ENCODE measurements around the gene USP49.

Gene USP49

DNA sequence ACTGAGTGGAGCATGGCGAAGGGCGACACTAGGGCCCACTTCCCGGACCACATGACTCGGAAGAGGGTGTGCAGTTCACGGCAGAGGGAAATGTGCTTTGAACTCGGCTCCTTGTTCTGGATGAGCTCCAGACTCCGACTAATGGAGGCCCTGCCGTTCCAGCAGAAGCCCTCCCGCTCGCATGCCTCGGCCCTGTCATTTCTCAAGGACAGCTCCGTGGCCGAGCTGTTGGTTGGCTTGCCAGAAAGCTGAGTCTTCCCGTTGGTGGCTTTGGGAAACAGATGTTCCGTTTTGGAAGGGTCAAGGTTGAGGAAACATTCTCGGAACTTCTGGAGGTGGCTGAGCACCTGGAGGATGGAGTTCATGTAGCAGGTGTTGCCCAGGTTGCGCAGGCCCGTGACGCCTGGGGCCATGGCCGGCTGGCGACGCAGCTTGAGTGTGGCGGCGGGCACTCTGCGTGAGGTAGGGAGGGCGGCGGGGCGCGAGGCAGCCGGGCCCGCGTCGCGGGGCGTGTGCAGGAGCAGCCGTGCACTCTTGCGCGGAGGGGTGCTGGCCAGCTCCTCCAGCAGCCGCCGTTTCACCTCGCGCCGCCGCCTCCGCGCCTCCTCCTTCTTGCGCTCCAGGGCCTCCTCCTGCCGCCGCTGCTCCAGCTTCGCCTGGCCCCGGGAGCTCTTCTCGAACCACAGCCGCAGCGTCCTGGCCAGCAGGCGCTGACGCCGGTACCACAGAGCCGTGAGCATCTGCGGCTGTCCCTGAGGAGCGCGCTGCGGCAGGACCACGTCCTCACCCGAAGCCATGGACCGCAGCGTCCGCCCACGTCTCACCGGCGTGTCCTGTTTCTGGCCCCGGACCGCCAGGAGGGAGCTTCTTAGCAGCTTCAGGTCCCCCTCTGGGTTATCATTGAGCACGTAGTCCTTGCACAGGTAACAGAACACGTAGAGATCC is 89.1 kb downstream of the USP49 start:
- Histone ChIP-seq H3K9me3 (ENCODE audit: control insufficient read depth, insufficient read depth, low read depth, low read length) (no peaks in the 10 kb centered on the region), H3K9ac (ENCODE audit: low read length) (no peak overlapping the region), H3K27ac (ENCODE audit: low read depth, low read length) (no peak overlapping the region), H3K4me3 (ENCODE audit: low read depth, low read length) (no peak overlapping the region), H3K36me3 (ENCODE audit: control insufficient read depth, insufficient read depth, low read length) (peaks cover 16% of the 10 kb centered on the region; the same call in 1 of the 2 replicates), H3K27me3 (ENCODE audit: control insufficient read depth, insufficient read depth, low read length) (no peaks in the 10 kb centered on the region), H3K4me1 (ENCODE audit: control insufficient read depth, insufficient read depth, low read length) (no peaks in the 10 kb centered on the region)

- Histone ChIP-seq H3K27ac (ENCODE audit: low read depth, low read length) (no peak overlapping the region), H3K27me3 (ENCODE audit: control insufficient read depth, insufficient read depth, low read length) (no peaks in the 10 kb centered on the region), H3K4me3 (ENCODE audit: low read depth, low read length) (no peak overlapping the region), H3K9ac (ENCODE audit: low read length) (no peak overlapping the region), H3K9me3 (ENCODE audit: control insufficient read depth, insufficient read depth, low read depth, low read length) (no peaks in the 10 kb centered on the region), H3K36me3 (ENCODE audit: control insufficient read depth, insufficient read depth, low read length) (peaks cover 31% of the 10 kb centered on the region), H3K4me1 (ENCODE audit: control insufficient read depth, insufficient read depth, low read length) (no peaks in the 10 kb centered on the region)
These were observed 93.8 kb downstream of the USP49 start for GRCh38 chr6:41801380-41801779.

DNA sequence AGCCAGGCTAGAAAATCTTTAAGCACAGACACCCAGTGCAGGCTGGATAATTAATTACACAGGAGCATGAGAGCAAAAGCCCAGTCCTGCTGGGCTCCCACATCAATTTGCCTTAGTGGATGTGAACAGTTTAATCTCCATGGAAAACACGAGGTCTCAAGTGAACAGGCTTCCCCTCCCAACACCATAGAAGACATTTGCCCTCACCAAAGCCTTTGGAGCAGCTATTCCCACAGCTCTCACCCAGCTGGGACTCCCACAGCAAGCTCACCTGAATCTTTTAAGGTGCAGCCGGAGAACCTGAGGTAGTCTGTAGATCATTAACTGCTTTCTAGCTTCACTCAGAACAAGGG is 95.6 kb downstream of the USP49 start:
- H3K36me3 ChIP-seq (ENCODE audit: control insufficient read depth, insufficient read depth, low read length) = peaks cover 31% of the 10 kb centered on the region

DNA sequence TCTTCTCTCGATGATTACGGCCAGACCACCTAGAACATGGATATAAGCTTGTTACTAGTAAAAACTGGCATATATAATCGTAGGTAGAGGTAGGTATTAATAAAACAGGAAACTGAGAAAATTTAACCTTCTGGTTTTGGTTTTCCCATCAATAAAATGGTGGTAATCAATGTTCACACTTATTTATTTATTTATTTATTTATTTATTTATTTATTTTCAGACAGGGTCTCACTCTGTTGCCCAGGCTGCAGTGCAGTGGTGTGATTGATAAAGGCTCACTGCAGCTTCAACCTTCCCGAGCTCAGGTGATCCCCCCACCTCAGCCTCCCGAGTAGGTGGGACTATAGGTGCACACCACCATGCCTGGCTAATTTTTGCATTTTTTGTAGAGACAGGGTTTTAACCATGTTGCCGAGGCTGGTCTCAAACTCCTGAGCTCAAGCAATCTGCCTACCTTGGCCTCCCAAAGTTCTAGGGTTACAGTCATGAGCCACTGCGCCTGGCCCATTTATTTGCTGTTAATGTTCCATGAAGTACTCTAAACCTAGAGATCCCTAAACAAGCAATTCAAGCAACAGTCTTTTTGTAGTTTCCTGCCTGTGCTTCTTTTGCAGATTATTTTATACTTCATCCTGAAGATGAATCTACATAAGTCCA is 96.1 kb downstream of the USP49 start:
- Histone ChIP-seq H3K4me1 (ENCODE audit: control insufficient read depth, insufficient read depth, low read length) (no peaks in the 10 kb centered on the region), H3K9me3 (ENCODE audit: control insufficient read depth, insufficient read depth, low read depth, low read length) (no peaks in the 10 kb centered on the region), H3K27me3 (ENCODE audit: control insufficient read depth, insufficient read depth, low read length) (no peaks in the 10 kb centered on the region)

More for the DNA sequence above, 95.6 kb downstream of the USP49 start:
- Histone ChIP-seq H3K4me1 (ENCODE audit: control insufficient read depth, insufficient read depth, low read length) (no peaks in the 10 kb centered on the region), H3K27ac (ENCODE audit: low read depth, low read length) (no peak overlapping the region), H3K9me3 (ENCODE audit: control insufficient read depth, insufficient read depth, low read depth, low read length) (no peaks in the 10 kb centered on the region), H3K9ac (ENCODE audit: low read length) (no peak overlapping the region), H3K4me3 (ENCODE audit: low read depth, low read length) (no peak overlapping the region), H3K27me3 (ENCODE audit: control insufficient read depth, insufficient read depth, low read length) (no peaks in the 10 kb centered on the region)

GRCh38 chr6:41796474-41796873 is 98.7 kb downstream of the USP49 start:
- Histone ChIP-seq H3K4me1 (ENCODE audit: control insufficient read depth, insufficient read depth, low read length) (no peaks in the 10 kb centered on the region), H3K27me3 (ENCODE audit: control insufficient read depth, insufficient read depth, low read length) (no peaks in the 10 kb centered on the region), H3K4me3 (ENCODE audit: low read depth, low read length) (no peak overlapping the region), H3K27ac (ENCODE audit: low read depth, low read length) (no peak overlapping the region), H3K9ac (ENCODE audit: low read length) (no peak overlapping the region), H3K9me3 (ENCODE audit: control insufficient read depth, insufficient read depth, low read depth, low read length) (no peaks in the 10 kb centered on the region), H3K36me3 (ENCODE audit: control insufficient read depth, insufficient read depth, low read length) (peaks cover 45% of the 10 kb centered on the region)

More for the DNA sequence above, 96.1 kb downstream of the USP49 start:
- Histone ChIP-seq H3K9ac (ENCODE audit: low read length) (no peak overlapping the region), H3K36me3 (ENCODE audit: control insufficient read depth, insufficient read depth, low read length) (peaks cover 33% of the 10 kb centered on the region), H3K4me3 (ENCODE audit: low read depth, low read length) (no peak overlapping the region), H3K27ac (ENCODE audit: low read depth, low read length) (no peak overlapping the region)

- Histone ChIP-seq H3K36me3 (ENCODE audit: control insufficient read depth, insufficient read depth, low read length) (peaks cover 55% of the 10 kb centered on the region), H3K27ac (ENCODE audit: low read depth, low read length) (no peak overlapping the region), H3K9me3 (ENCODE audit: control insufficient read depth, insufficient read depth, low read depth, low read length) (no peaks in the 10 kb centered on the region), H3K27me3 (ENCODE audit: control insufficient read depth, insufficient read depth, low read length) (no peaks in the 10 kb centered on the region), H3K4me3 (ENCODE audit: low read depth, low read length) (no peak overlapping the region), H3K4me1 (ENCODE audit: control insufficient read depth, insufficient read depth, low read length) (no peaks in the 10 kb centered on the region), H3K9ac (ENCODE audit: low read length) (no peak overlapping the region)
These were observed 103.2 kb downstream of the USP49 start for GRCh38 chr6:41791984-41792383.

GRCh38 chr6:41791305-41791704 is 103.9 kb downstream of the USP49 start:
- Histone ChIP-seq H3K4me1 (ENCODE audit: control insufficient read depth, insufficient read depth, low read length) (no peaks in the 10 kb centered on the region), H3K27ac (ENCODE audit: low read depth, low read length) (no peak overlapping the region), H3K36me3 (ENCODE audit: control insufficient read depth, insufficient read depth, low read length) (peaks cover 51% of the 10 kb centered on the region), H3K9me3 (ENCODE audit: control insufficient read depth, insufficient read depth, low read depth, low read length) (no peaks in the 10 kb centered on the region), H3K4me3 (ENCODE audit: low read depth, low read length) (no peak overlapping the region), H3K9ac (ENCODE audit: low read length) (no peak overlapping the region), H3K27me3 (ENCODE audit: control insufficient read depth, insufficient read depth, low read length) (no peaks in the 10 kb centered on the region)

DNA sequence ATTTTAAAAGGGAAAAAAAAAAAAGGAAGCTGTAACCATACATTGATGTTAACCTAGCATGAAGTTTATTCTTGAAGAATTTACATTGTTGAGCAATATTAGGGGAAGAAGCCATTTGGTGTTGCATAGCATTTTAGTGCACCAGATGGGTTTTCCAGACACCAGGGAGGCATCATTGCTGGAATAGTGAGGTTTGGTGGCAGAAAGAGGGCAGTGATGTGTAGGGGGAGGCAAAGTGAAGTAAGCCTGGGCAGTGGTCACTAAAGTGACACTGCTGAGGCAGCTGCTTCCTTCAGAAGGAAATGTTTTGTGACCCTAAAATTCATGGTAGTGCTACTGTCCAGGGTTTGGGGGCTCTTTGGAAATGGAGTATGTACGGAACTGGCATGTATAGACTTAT is 105.1 kb downstream of the USP49 start:
- Histone ChIP-seq H3K27ac (ENCODE audit: low read depth, low read length) (no peak overlapping the region), H3K4me3 (ENCODE audit: low read depth, low read length) (no peak overlapping the region), H3K4me1 (ENCODE audit: control insufficient read depth, insufficient read depth, low read length) (peaks cover 6% of the 10 kb centered on the region; the same call in 1 of the 2 replicates), H3K9ac (ENCODE audit: low read length) (no peak overlapping the region), H3K27me3 (ENCODE audit: control insufficient read depth, insufficient read depth, low read length) (peaks cover 12% of the 10 kb centered on the region), H3K9me3 (ENCODE audit: control insufficient read depth, insufficient read depth, low read depth, low read length) (no peaks in the 10 kb centered on the region), H3K36me3 (ENCODE audit: control insufficient read depth, insufficient read depth, low read length) (peaks cover 44% of the 10 kb centered on the region)

DNA sequence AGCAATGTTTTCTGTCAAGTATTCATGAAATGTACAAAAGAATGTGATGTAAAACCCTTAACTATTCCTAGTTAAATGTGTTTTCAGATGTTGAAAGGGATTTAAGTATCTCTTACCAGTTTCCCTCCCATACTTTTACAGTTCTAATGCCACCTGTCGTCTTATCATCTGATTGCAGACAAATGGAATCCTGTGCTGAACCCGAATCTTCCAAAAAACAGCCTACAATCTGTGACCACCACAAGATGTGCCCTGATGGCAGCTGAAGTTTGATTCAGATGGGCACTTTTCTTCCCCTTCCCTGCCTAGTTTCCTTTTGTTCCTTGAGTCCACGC is 105.8 kb downstream of the USP49 start:
- Histone ChIP-seq H3K9me3 (ENCODE audit: control insufficient read depth, insufficient read depth, low read depth, low read length) (no peaks in the 10 kb centered on the region), H3K4me3 (ENCODE audit: low read depth, low read length) (no peak overlapping the region), H3K36me3 (ENCODE audit: control insufficient read depth, insufficient read depth, low read length) (peaks cover 38% of the 10 kb centered on the region), H3K9ac (ENCODE audit: low read length) (no peak overlapping the region), H3K27ac (ENCODE audit: low read depth, low read length) (no peak overlapping the region), H3K27me3 (ENCODE audit: control insufficient read depth, insufficient read depth, low read length) (peaks cover 18% of the 10 kb centered on the region), H3K4me1 (ENCODE audit: control insufficient read depth, insufficient read depth, low read length) (peaks cover 6% of the 10 kb centered on the region; the same call in 1 of the 2 replicates)

- peaks cover 6% of the 10 kb centered on the region; the same call in 1 of the 2 replicates for H3K4me1 ChIP-seq (ENCODE audit: control insufficient read depth, insufficient read depth, low read length)
- H3K9me3 ChIP-seq (ENCODE audit: control insufficient read depth, insufficient read depth, low read depth, low read length) = no peaks in the 10 kb centered on the region
- H3K36me3 ChIP-seq (ENCODE audit: control insufficient read depth, insufficient read depth, low read length) = peaks cover 35% of the 10 kb centered on the region
- peak within 1 kb of the TSS; percentile 93 for H3K27ac ChIP-seq (ENCODE audit: low read depth, low read length)
- H3K27me3 ChIP-seq (ENCODE audit: control insufficient read depth, insufficient read depth, low read length) = peaks cover 38% of the 10 kb centered on the region
- peak within 1 kb of the TSS; percentile 92 for H3K9ac ChIP-seq (ENCODE audit: low read length)
- peak within 1 kb of the TSS; percentile 91 for H3K4me3 ChIP-seq (ENCODE audit: low read depth, low read length)
These were observed 107.8 kb downstream of the USP49 start, which contains the start of gene TOMM6 for GRCh38 chr6:41787219-41787917. Gene TOMM6 (plus strand): TSS chr6:41787694. CDS start chr6:41787698, 4 bp downstream.
